Measurements from ENCODE around the gene CTNNB1.

CTNNB1 gene

GRCh38 chr3:41267975-41268640 lies 68.8 kb downstream of the CTNNB1 start:
- no peak for TF ChIP-seq SIN3A (IDR thresholded peaks at IDR 0.05; ENCODE audit: borderline replicate concordance, insufficient read depth, low read length)
- TF ChIP-seq POLR2AphosphoS5 (IDR thresholded peaks at IDR 0.05; ENCODE audit: low read depth, low read length) = no peak
- TF ChIP-seq, protein P1, sequence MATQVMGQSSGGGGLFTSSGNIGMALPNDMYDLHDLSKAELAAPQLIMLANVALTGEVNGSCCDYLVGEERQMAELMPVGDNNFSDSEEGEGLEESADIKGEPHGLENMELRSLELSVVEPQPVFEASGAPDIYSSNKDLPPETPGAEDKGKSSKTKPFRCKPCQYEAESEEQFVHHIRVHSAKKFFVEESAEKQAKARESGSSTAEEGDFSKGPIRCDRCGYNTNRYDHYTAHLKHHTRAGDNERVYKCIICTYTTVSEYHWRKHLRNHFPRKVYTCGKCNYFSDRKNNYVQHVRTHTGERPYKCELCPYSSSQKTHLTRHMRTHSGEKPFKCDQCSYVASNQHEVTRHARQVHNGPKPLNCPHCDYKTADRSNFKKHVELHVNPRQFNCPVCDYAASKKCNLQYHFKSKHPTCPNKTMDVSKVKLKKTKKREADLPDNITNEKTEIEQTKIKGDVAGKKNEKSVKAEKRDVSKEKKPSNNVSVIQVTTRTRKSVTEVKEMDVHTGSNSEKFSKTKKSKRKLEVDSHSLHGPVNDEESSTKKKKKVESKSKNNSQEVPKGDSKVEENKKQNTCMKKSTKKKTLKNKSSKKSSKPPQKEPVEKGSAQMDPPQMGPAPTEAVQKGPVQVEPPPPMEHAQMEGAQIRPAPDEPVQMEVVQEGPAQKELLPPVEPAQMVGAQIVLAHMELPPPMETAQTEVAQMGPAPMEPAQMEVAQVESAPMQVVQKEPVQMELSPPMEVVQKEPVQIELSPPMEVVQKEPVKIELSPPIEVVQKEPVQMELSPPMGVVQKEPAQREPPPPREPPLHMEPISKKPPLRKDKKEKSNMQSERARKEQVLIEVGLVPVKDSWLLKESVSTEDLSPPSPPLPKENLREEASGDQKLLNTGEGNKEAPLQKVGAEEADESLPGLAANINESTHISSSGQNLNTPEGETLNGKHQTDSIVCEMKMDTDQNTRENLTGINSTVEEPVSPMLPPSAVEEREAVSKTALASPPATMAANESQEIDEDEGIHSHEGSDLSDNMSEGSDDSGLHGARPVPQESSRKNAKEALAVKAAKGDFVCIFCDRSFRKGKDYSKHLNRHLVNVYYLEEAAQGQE (IDR thresholded peaks at IDR 0.05; ENCODE audit: insufficient read depth in 1 of 2, low read depth in 2 of 2, low read length in 2 of 2) = no peak
- no peak for TF ChIP-seq FOXP2 (optimal IDR thresholded peaks at IDR 0.05; ENCODE audit: borderline replicate concordance, extremely low read depth, extremely low read length, insufficient read depth)
- no peak for TF ChIP-seq TAF1 (IDR thresholded peaks at IDR 0.05; ENCODE audit: borderline replicate concordance, insufficient read depth, low read length)

DNA sequence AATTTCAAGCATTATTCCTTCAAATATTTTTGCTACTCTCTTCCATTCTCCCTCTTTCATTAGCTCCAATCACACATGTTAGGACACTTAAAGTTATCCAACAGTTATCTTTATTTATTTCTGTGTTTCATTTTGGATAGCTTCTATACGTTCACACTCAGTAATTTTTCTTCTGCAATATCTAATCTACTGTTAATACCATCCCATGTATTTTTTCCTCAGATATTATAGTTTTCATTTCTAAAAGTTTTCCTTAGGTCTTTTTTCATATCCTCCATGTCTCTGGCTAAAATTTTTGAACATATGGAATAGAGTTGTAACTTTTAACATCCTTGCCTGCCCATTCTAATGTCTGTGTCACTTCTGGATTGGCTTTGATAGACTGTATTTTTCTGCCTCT lies 73.4 kb downstream of the CTNNB1 start:
- TF ChIP-seq, protein P1 (IDR thresholded peaks at IDR 0.05; ENCODE audit: insufficient read depth in 1 of 2, low read depth in 2 of 2, low read length in 2 of 2) = no peak
- TF ChIP-seq FOXP2 (optimal IDR thresholded peaks at IDR 0.05; ENCODE audit: borderline replicate concordance, extremely low read depth, extremely low read length, insufficient read depth) (no peak), POLR2AphosphoS5 (IDR thresholded peaks at IDR 0.05; ENCODE audit: low read depth, low read length) (no peak), SIN3A (IDR thresholded peaks at IDR 0.05; ENCODE audit: borderline replicate concordance, insufficient read depth, low read length) (no peak), TAF1 (IDR thresholded peaks at IDR 0.05; ENCODE audit: borderline replicate concordance, insufficient read depth, low read length) (no peak)

- no peak for TF ChIP-seq POLR2AphosphoS5 (IDR thresholded peaks at IDR 0.05; ENCODE audit: low read depth, low read length)
- TF ChIP-seq TAF1 (IDR thresholded peaks at IDR 0.05; ENCODE audit: borderline replicate concordance, insufficient read depth, low read length) = no peak
- TF ChIP-seq, protein P1 (IDR thresholded peaks at IDR 0.05; ENCODE audit: insufficient read depth in 1 of 2, low read depth in 2 of 2, low read length in 2 of 2) = no peak
- no peak for TF ChIP-seq FOXP2 (optimal IDR thresholded peaks at IDR 0.05; ENCODE audit: borderline replicate concordance, extremely low read depth, extremely low read length, insufficient read depth)
- TF ChIP-seq SIN3A (IDR thresholded peaks at IDR 0.05; ENCODE audit: borderline replicate concordance, insufficient read depth, low read length) = no peak
These were observed 75.8 kb downstream of the CTNNB1 start for GRCh38 chr3:41274944-41275668.

DNA sequence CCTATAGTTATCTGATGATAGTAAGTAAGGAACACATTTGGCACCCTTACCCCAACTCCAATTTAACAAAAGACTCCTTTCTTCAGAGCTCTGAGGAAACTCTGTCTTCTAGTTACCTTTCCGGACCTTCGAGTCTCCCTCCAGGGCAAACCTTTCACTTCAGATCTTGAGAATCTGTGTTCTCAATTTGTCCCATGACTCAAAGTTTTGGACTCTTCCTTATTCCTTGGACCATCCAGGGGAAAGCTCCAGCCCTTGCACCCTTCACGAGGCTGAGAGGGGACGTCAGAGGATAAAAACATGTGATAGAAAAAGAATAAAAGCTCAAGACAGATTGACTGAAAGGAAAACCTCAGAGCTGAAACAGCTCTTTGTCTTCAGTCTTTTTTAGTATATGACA lies 76.9 kb downstream of the CTNNB1 start:
- TF ChIP-seq TAF1 (IDR thresholded peaks at IDR 0.05; ENCODE audit: borderline replicate concordance, insufficient read depth, low read length) (no peak), FOXP2 (optimal IDR thresholded peaks at IDR 0.05; ENCODE audit: borderline replicate concordance, extremely low read depth, extremely low read length, insufficient read depth) (no peak), POLR2AphosphoS5 (IDR thresholded peaks at IDR 0.05; ENCODE audit: low read depth, low read length) (no peak), SIN3A (IDR thresholded peaks at IDR 0.05; ENCODE audit: borderline replicate concordance, insufficient read depth, low read length) (no peak)
- TF ChIP-seq, protein P1 (IDR thresholded peaks at IDR 0.05; ENCODE audit: insufficient read depth in 1 of 2, low read depth in 2 of 2, low read length in 2 of 2) = no peak

Measured in PFSK-1 (cell line).